HG03135 (cell line): ENCODE data around the gene AFAP1L2.

Experiments
- ATAC-seq: cut with Tn5 transposase; IDR thresholded peaks from one replicate; pipeline ENCODE4 v1.9.1; 2021; ENCODE audit warnings: mild to moderate bottlenecking, moderate library complexity; ENCODE audit not compliant: unreplicated experiment

AFAP1L2 gene

DNA sequence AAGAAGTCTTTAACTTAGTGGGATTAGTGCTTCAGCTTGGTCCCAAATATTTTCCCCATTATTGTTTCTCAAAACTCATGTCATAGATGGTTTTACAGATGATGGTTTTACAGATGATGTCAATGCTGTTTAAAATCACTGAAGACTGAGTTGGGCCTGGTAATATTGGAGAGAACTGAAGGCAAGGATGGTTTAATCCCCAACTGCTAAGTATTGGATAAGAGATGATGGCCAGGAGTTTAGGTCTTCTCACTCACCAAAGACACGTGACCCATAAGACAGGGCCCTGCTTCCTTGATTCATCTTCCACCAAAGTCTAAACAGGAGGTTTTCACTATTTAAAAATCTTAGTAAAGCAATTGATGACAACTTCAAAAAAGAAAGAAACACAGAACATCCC is 108.9 kb downstream of the AFAP1L2 start:
- no peak for ATAC-seq

DNA sequence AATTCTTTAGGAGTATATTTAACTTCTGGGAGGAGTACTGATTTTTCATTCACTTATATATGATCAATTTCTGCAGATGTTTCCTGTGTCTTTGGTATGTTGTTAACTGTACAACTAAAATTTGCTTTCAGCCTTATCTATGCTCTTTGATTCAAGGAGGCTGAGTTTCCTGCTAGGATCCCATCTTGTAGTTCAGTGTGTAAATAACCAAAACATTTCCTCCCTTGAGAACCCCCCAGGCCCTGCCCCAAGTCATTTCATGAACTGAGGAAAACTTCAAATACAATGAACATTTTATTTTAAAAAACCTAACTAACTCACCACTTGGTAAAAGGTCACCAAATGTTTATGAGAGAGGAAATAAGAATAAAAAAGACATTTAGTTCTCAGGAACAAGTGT is 109.8 kb downstream of the AFAP1L2 start:
- no peak for ATAC-seq

DNA sequence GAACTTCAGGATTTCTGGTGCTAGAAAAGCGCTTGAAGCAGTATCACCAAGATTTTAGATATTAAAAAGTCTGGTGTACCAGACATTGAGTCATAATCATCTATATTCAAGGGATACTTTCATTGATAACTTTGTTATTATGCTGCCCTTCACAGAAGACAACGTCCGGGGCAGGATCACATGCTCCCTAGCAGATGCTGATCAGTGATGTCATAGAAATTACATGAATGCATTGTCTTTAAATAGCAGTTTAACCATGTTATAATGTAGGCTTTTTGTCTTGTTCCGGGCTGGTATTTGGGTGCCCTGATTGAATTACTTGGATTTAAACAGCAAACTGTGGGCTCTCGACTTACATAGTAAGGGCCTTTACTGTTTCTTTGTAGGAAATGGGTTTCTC is 111.2 kb downstream of the AFAP1L2 start:
- no peak for ATAC-seq

DNA sequence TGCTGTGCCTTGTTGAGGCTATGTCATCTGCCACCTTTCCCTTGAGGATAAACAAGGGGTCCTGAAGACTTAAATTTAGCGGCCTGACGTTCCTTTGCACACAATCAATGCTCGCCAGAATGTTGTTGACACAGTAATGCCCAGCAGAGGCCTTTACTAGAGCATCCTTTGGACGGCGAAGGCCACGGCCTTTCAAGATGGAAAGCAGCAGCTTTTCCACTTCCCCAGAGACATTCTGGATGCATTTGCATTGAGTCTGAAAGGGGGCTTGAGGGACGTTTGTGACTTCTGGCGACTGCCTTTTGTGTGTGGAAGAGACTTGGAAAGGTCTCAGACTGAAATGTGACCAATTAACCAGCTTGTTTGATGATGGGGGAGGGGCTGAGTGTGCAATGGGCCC is 112.8 kb downstream of the AFAP1L2 start:
- no peak for ATAC-seq

DNA sequence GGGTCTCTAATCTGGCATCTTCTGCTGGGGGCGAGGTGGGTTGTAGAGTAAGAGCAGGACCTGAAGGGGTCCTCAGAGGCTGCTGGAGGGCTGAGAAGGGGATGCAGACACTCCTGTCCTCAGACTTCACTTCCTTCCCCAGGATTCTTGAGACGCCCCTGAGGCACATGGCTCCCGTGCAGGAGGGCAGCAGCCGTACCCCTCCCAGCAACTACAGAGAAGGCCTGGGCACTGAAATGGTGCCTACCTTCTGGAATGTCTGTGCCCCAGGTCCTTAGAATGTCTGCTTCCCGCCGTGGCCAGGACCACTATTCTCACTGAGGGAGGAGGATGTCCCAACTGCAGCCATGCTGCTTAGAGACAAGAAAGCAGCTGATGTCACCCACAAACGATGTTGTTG is 113.2 kb downstream of the AFAP1L2 start:
- ATAC-seq: no peak

DNA sequence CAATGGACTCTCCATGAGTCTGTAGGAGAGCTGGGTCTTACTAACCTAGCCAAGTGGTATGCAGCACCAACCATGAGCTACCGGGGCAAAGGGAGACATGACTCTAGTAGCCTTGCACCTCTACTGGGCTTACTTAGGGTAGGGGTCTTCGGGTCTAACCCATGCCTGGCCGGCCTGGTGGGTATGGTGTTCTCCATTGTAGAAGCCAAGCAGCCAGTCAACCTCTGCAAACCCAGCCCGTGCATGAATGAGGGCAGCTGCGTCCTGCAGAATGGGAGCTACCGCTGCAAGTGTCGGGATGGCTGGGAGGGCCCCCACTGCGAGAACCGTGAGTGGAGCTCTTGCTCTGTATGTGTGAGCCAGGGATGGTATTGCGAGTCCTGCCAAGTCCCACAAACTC is 114.3 kb downstream of the AFAP1L2 start:
- ATAC-seq: no peak

DNA sequence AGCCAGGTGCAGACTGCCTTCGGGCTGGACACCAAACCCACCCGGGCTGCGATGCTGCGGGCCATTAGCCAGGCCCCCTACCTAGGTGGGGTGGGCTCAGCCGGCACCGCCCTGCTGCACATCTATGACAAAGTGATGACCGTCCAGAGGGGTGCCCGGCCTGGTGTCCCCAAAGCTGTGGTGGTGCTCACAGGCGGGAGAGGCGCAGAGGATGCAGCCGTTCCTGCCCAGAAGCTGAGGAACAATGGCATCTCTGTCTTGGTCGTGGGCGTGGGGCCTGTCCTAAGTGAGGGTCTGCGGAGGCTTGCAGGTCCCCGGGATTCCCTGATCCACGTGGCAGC is 115.2 kb downstream of the AFAP1L2 start:
- no peak for ATAC-seq

DNA sequence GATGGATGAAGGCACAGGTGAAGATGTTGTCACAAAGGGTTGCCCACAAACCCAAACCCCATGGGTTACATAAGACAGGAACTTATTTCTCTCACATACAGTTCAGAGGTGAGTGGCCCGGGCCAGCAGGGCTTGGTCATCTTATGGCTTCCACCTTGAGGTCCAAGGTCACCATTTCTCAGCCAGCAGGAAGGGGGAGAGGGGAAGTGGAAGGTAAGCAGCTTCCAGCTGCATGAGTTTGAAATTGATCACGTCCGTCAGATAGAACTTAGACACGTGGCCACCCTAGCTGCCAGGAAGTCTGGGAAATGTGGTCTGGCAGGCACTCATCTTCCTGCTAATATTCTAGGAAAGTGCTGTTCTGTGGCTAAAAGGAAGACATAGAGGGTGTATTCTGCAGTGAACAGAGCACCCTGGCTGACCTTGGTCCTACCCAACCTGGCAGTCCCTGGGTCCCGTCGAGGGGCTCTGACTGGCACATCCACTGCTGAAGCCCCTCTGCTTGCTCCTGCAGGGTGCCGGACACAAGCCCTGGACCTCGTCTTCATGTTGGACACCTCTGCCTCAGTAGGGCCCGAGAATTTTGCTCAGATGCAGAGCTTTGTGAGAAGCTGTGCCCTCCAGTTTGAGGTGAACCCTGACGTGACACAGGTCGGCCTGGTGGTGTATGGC is 115.7 kb downstream of the AFAP1L2 start:
- ATAC-seq: no peak

DNA sequence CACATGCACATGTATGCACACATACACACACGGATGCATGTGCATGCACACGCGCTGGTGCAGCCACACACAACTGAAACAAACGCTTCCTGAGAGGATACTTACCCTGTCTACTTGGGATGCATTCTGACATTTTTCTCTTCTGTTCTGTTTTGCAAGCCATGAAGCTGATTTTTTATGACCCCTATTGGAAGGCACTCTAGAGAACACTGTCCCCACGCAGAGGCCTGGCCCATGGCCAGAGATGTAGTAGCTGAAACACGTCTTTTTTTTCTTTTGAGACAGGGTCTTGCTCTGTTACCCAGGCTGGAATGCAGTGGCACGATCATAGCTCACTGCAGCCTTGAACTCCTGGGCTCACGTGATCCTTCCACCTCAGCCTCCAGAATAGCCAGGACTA is 117.4 kb downstream of the AFAP1L2 start:
- ATAC-seq: no peak

DNA sequence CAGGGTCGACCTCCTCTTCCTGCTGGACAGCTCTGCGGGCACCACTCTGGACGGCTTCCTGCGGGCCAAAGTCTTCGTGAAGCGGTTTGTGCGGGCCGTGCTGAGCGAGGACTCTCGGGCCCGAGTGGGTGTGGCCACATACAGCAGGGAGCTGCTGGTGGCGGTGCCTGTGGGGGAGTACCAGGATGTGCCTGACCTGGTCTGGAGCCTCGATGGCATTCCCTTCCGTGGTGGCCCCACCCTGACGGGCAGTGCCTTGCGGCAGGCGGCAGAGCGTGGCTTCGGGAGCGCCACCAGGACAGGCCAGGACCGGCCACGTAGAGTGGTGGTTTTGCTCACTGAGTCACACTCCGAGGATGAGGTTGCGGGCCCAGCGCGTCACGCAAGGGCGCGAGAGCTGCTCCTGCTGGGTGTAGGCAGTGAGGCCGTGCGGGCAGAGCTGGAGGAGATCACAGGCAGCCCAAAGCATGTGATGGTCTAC is 118.3 kb downstream of the AFAP1L2 start:
- no peak for ATAC-seq

DNA sequence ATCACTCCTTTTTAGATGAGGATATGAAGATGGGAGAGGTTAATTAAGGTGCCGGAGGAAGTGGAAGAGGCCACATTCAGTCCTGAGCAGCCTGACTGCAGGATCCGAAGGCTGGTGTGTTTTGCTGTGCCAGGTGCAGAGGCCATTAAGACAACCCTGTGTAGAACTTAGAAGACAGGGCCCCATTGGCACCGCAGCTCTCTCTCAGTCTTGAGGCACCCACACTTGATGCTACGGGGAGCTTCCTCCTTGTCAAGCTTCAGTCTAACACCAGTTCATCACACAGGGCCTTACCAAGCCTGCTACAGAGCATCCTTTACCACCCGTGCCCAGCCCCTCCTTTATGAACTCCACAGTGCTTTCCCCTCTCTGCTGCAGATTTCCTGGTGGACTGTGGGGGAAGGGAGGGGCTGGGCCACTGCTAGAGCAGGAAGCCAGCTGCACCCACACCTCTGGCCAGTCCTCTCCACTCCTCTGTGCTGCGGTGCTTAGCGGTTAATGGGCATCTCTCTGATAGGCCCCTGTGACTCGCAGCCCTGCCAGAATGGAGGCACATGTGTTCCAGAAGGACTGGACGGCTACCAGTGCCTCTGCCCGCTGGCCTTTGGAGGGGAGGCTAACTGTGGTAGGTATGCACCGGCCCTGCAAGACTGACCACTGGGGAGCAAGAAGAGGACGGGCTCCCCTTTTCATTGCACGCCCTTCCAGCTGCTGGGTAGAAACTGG is 119.8 kb downstream of the AFAP1L2 start:
- no peak for ATAC-seq

DNA sequence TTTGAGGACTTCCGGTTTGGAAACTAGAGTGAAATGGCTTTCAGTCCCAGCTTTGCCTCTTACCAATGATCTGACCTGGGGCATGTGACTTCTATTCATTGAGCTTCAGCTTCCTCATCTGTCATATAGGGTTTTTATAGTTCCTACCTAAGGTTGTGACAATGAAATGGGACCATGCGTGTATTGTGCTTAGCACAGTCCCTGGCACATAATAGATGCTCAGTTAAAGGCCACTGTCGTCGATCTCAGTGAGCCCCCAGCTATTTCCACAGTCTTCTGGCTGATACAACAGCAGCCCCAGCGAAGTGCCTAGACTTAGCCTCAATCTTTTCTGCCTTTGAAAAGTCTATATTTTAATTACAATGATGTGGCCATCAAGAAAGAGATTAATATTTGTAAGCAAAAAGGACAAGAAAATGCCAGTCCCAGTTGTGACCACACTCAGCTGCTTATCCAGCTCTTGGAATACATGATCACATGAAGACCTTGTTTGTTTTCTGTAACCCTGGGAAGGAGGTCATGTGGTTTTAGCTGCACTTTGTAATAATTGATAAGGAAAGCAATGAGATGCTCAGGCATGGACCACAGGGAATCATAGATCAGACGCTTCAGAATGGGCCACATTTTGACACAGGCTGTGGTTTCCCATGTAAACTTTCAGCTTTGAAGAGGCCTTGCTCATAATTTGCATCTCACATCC is 120.6 kb downstream of the AFAP1L2 start:
- ATAC-seq: no peak

DNA sequence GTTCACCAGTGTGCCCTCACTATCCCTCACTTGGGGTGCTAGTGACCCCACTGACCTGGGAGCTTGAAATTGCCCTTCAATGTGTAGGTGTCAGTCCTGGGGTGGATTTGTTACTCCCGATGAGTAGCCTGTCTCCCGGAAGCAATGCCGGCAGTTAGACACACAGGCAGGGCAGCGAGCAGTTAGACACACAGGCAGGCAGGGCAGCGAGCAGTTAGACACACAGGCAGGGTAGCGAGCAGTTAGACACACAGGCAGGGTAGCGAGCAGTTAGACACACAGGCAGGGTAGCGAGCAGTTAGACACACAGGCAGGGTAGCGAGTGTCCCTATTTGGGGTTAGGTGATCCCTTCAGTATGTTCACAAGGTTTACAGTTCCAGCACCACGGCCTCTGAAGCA is 121.2 kb downstream of the AFAP1L2 start:
- ATAC-seq: no peak

DNA sequence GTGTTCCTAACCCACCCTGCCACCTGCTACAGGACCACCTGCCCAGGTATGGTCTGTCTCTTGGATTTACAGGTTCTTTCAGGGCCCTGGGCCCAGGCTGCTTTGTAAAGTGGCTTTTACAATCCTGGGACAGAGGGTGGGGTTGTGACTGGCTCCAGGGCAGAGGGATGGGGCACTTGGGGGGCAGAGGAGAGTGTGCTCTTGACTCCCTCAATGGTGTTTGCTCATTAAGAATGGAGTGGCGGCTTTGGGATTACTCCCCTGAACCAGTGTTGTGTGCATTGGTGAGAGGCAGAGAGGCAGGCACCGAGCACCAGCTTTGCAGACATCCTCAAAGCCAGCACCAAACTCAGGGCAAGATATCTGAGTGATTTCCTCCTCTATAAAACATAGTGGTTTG is 121.8 kb downstream of the AFAP1L2 start:
- ATAC-seq: no peak

DNA sequence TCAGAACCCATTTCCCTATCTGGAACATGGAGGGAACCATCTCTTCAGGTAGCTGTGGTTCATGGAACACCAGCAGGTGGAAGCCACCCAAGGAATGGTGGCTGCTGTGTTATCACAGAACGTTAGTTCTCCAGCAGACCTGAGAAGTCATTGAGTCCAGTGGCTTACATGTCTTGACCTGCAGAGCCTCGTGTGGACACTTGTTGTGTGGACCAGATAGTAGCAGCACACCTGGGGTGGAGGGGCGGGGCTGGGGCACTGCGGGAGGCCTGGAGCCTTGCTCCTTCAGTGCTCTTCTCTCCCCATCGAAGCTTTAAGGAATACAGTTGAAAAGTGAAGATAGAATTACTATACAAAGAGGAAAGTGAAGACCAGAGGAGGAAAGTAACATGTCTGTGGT is 122.8 kb downstream of the AFAP1L2 start:
- no peak for ATAC-seq

DNA sequence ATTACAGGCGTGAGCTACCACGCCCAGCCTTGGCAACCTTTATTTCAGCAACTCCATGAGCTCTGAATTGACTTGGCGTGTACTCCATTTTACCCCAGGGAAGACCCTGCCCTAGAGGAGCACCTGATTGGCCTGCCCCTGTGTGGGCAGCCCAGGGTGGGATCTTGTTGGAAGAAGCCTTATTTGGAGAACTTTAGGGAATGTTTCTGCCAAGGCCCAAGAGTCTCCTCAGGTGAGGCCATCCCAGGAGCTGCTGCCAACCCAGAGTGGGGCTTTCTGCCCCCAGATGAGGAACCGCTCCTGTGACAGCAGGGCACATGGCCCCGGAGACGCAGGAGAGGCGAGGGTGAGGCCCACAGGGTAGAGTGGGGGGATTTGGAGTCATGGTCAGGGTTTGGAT is 123.3 kb downstream of the AFAP1L2 start:
- no peak for ATAC-seq

DNA sequence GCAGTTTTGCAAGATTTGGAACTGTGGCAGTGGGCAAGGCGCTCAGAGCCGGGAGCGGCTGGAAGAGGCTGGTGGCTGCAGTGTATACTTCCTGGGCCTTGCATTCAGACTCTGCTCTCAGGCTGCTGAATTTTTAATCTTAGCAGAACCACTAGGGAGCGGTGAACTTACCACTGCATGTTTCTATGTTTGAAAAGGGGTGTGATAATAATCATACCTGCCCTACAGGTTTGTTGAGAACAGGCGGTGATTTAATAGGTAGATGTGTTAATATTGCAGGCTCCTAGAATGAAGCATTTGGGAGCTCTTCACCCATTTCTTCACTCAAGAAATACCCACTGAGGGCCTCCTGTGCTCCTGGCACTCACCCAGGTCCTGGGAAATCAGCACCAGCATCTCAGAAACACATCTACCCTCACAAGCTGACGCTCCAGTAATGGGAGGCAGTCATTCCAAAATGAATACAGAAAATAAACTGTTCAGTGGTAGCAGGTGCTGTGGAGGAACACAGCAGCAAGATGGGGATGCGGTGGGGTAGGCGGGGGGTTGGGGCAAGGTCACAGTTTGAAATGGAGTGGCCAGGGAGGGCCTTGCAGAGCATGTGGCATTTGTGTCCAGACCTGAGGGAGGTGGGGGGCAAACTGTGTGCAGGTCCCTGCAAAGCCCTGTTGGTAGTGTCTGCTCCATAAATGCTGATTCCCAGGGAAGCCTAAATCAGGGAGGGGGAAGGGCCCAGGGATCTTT is 124.2 kb downstream of the AFAP1L2 start:
- no peak for ATAC-seq

DNA sequence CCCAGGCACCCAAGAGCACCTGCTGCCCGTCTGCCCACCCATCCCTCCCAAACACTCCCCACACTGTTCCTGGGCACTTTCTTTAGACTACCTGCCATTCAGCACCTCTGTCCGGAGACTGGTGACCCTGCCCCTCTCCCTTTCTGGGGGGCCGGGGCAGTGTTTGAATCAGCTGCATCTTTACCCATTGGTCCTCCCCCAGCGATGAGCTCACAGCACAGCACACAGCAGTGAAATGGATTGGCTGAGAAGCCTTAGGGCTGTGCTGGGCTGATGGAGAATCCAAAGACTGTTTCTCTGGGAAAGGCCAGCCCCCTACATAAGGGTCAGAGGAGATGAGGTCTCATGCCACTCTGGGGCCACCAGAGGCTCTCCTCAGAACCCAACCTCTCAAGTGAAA is 125.0 kb downstream of the AFAP1L2 start:
- ATAC-seq: no peak

DNA sequence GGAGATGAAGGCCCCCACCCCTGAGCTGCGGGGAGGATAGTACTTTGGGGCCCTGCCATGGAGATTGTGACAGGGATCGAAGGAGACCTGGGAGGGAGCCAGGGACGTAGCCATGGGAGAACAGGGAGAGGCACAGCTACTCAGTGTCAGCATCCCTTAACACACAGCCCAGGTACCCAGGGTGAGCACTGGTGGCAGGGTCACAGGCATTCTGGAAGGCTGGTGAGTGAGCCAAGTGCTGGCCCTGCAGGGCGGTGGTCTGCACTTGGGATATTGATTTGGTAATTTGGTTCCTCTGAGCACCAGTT is 125.5 kb downstream of the AFAP1L2 start:
- no peak for ATAC-seq

DNA sequence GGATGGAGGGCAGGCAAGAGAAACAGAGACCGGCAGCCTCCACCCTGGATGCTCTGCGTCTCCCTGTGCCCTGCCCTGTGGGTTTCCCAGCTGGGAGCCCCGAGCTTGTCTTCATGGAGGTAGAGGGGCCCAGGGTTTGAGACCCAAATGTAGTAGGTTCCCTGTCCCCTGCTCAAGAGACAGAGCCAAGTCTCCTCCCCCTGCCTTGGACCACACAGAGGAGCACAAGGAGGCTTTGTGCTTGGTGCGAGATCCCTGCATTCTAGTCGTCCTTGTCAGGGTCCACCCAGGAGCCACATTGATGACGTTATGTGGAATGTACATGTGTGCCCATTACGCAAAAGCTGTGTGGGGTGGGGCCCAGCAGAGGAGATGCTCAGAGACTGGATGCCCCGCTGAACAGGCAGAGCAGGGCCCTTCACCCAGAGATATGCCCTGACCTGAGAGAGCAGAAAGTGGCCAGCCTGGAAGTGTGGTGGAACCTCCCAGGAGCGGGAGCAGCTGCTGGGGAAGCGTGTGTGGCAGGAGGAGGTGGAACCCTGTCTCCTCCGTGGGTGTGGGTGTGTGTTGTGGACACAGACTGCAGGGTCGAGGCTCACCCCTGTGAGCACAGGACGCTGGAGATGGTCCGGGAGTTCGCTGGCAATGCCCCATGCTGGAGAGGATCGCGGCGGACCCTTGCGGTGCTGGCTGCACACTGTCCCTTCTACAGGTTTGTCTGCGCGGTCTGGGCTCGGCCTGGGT is 126.0 kb downstream of the AFAP1L2 start:
- no peak for ATAC-seq

DNA sequence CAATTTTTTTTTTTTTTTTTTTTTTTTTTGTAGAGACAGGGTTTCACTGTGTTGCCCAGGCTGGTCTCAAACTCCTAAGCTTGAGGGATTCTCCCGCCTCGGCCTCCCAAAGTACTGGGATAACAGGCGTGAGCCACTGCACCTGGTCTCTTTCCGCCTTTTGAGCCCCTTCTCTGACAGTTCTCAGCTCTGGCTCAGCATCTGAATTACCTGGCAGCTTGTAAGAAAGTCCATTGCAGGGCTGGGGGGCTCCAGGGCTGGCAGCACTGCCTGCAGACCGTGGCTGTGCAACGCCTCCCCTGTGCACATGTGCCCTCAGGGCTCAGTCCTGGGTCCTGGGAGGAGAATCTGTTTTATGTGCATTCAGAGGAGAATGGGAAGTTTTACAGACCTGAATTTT is 127.6 kb downstream of the AFAP1L2 start:
- ATAC-seq: no peak
